HCT116 (cell line): Measurements from ENCODE around the gene DGKB. TPM values are rescaled to one million over a fixed set of nuclear protein-coding genes. Genes with fewer than 3 reads are reported as not detected.

Source experiments
- ATAC-seq: fragments of 200-7000 bp; cut with Tn5 transposase; 2 replicates; pipeline ENCODE4 v1.9.1; 2020; ENCODE audit warnings: mild to moderate bottlenecking, moderate library complexity
- BruUV-seq: library from RNA; stranded (reverse); fragments of 400-500 nt; replicated peaks from 2 replicates; lab custom pipeline; 2021; lab: Mats Ljungman, UMichigan
- CTCF ChIA-PET: fragments of 300-600 bp; sonication (Branson Sonifier 250); formaldehyde crosslinking; loops from one replicate; lab custom pipeline; 2021; ENCODE audit warnings: antibody characterized with exemption; lab: Charles Lee
- POLR2A ChIA-PET: fragments of 300-600, 350-600 bp; sonication (Branson Sonifier 250); formaldehyde crosslinking; loops from one replicate; lab custom pipeline; 2021; ENCODE audit warnings: antibody characterized with exemption; lab: Charles Lee
- RAD21 ChIA-PET, 2 experiments: fragments of 300-600 bp; sonication (Branson Sonifier 250); formaldehyde crosslinking; loops; one replicate each; lab custom pipeline; 2023; ENCODE audit warnings: low total read pairs in 2 of 2; ENCODE audit not compliant: uncharacterized antibody in 2 of 2, unreplicated experiment in 2 of 2, low non-redundant PET in 1 of 2; lab: Charles Lee
- DNase-seq: peaks from one replicate; pipeline ENCODE4 v3.0.0-alpha.2; 2010; ENCODE audit warnings: low read depth, low spot score
- H2AFZ ChIP-seq: fragments of 200-600 bp; shearing (Covaris generic), sonication (generic); 2 replicates; pipeline ENCODE4 v1.6.1; 2017; ENCODE audit warnings: low read depth, mixed run types, mixed read lengths, antibody characterized with exemption, low read length; ENCODE audit not compliant: poor library complexity, severe bottlenecking
- H3K27ac ChIP-seq: 2 replicates; pipeline ENCODE4 v1.5.1; 2012; ENCODE audit warnings: low read depth, low read length
- H3K27me3 ChIP-seq: fragments of 200-600 bp; sonication (generic); 2 replicates; pipeline ENCODE4 v1.6.1; 2016; ENCODE audit warnings: mixed run types, low read length, mixed read lengths; ENCODE audit not compliant: insufficient read depth
- H3K36me3 ChIP-seq, 2 experiments: fragments of 200-500 bp in 1 of 2; fragments of 200-600 bp in 1 of 2; sonication (Bioruptor generic) in 1 of 2; sonication (generic) in 1 of 2; 2 replicates each; pipeline versions ENCODE4 v1.5.1 to v1.6.1; 2014 to 2016; ENCODE audit warnings: low read length in 2 of 2, inconsistent platforms in 1 of 2, mixed read lengths in 1 of 2, mixed run types in 1 of 2; ENCODE audit not compliant: insufficient read depth in 2 of 2, control insufficient read depth in 1 of 2
- H3K4me1 ChIP-seq, 2 experiments: fragments of 200-600 bp in 1 of 2; sonication (generic) in 1 of 2; 2 replicates each; pipeline versions ENCODE4 v1.5.1 to v1.6.1; 2012 to 2017; ENCODE audit warnings: low read length in 2 of 2, inconsistent platforms in 1 of 2, mild to moderate bottlenecking in 1 of 2, mixed read lengths in 1 of 2, mixed run types in 1 of 2, moderate library complexity in 1 of 2; ENCODE audit not compliant: insufficient read depth in 2 of 2, control insufficient read depth in 1 of 2
- H3K4me2 ChIP-seq: fragments of 200-600 bp; sonication (generic); 2 replicates; pipeline ENCODE4 v1.6.1; 2017; ENCODE audit warnings: mixed run types, low read length, mixed read lengths
- H3K4me3 ChIP-seq, 2 experiments: fragments of 200-600 bp in 1 of 2; sonication (generic) in 1 of 2; replicated peaks in 1 of 2; 2 replicates each; pipeline ENCODE4 v1.5.1; 2011 to 2016; ENCODE audit warnings: low read length in 2 of 2, control low read depth in 1 of 2, low read depth in 1 of 2, mild to moderate bottlenecking in 1 of 2, mixed read lengths in 1 of 2, mixed run types in 1 of 2
- H3K79me2 ChIP-seq: fragments of 200-600 bp; sonication (generic); 2 replicates; pipeline ENCODE4 v1.6.1; 2017; ENCODE audit warnings: mild to moderate bottlenecking, mixed run types, low read length, moderate library complexity, mixed read lengths; ENCODE audit not compliant: insufficient read depth
- H3K9ac ChIP-seq: fragments of 200-600 bp; sonication (generic); 2 replicates; pipeline ENCODE4 v1.6.1; 2016; ENCODE audit warnings: low read length, mixed read lengths
- H3K9me2 ChIP-seq: fragments of 200-600 bp; sonication (generic), shearing (Covaris generic); 2 replicates; pipeline ENCODE4 v1.6.1; 2017; ENCODE audit warnings: mixed run types, mild to moderate bottlenecking, moderate library complexity; ENCODE audit not compliant: insufficient read depth
- H3K9me3 ChIP-seq, 2 experiments: fragments of 200-500 bp in 1 of 2; fragments of 200-600 bp in 1 of 2; sonication (Bioruptor generic) in 1 of 2; sonication (generic) in 1 of 2; 2 replicates each; pipeline ENCODE4 v1.6.1; 2014 to 2017; ENCODE audit warnings: low read length in 2 of 2, mixed read lengths in 2 of 2, inconsistent platforms in 1 of 2, low read depth in 1 of 2, mild to moderate bottlenecking in 1 of 2, mixed run types in 1 of 2, moderate library complexity in 1 of 2; ENCODE audit not compliant: control insufficient read depth in 1 of 2, insufficient read depth in 1 of 2
- H4K20me1 ChIP-seq: fragments of 200-600 bp; sonication (generic), shearing (Covaris generic); 2 replicates; pipeline ENCODE4 v1.6.1; 2017; ENCODE audit warnings: mixed run types, mild to moderate bottlenecking, moderate library complexity; ENCODE audit not compliant: insufficient read depth
- ATF3 ChIP-seq: IDR thresholded peaks from 2 replicates; pipeline ENCODE4 v1.6.1; 2012
- EZH2 ChIP-seq: fragments of 200-600 bp; sonication (generic); IDR thresholded peaks from 2 replicates; pipeline ENCODE4 v1.6.1; 2017; ENCODE audit warnings: antibody characterized with exemption, mixed run types
- FOSL1 ChIP-seq: IDR thresholded peaks from 2 replicates; pipeline ENCODE4 v1.6.1; 2012; ENCODE audit warnings: low read depth
- POLR2AphosphoS5 ChIP-seq: IDR thresholded peaks from 2 replicates; pipeline ENCODE4 v1.6.1; 2011; ENCODE audit warnings: mild to moderate bottlenecking, low read depth, low read length, moderate library complexity
- RAD21 ChIP-seq: IDR thresholded peaks from 2 replicates; pipeline ENCODE4 v1.6.1; 2012; ENCODE audit warnings: low read depth, mild to moderate bottlenecking
- REST ChIP-seq: IDR thresholded peaks from 2 replicates; pipeline ENCODE4 v1.6.1; 2012; ENCODE audit warnings: low read depth
- SRF ChIP-seq: IDR thresholded peaks from 2 replicates; pipeline ENCODE4 v1.6.1; 2012; ENCODE audit warnings: low read depth
- TCF7L2 ChIP-seq: IDR thresholded peaks from 2 replicates; pipeline ENCODE4 v1.7.0; 2011; ENCODE audit warnings: borderline replicate concordance, inconsistent platforms; ENCODE audit not compliant: insufficient read depth, insufficient read length; ENCODE audit errors: extremely low read depth
- ZNF274 ChIP-seq: fragments of 200-500 bp; sonication (Bioruptor generic); IDR thresholded peaks from 2 replicates; pipeline ENCODE4 v1.6.1; 2014; ENCODE audit warnings: mild to moderate bottlenecking, low read depth, low read length, inconsistent platforms
- intact Hi-C: fragments of 100-400 bp; cut with micrococcal nuclease; formaldehyde crosslinking; loops from 2 replicates; pipeline ENCODE4 v1.10.0; 2022
- total RNA-seq: library from RNA; stranded (reverse); gene quantifications from one replicate; pipeline ENCODE4 v1.2.1, GENCODE V29; 2021; ENCODE audit not compliant: unreplicated experiment
- TF ChIP-seq, protein P1 (sequence below): IDR thresholded peaks from 2 replicates; pipeline ENCODE4 v1.6.1; 2011; ENCODE audit warnings: mild to moderate bottlenecking, low read length, moderate library complexity; ENCODE audit not compliant: insufficient replicate concordance; ENCODE audit errors: extremely low read depth

DGKB gene
- total RNA-seq, 1 experiment from 2014 or later = 0.05 TPM

- Histone ChIP-seq H3K4me3 (no peak overlapping the region), H3K27me3 (no peaks in the 10 kb centered on the region), H3K4me2 (no peak overlapping the region), H3K9me3 (no peaks in the 10 kb centered on the region), H3K79me2 (no peaks in the 10 kb centered on the region), H4K20me1 (no peaks in the 10 kb centered on the region), H3K9me2 (no peaks in the 10 kb centered on the region), H3K9ac (no peak overlapping the region), H3K4me1 (no peaks in the 10 kb centered on the region), H3K27ac (no peak overlapping the region), H2AFZ (no peak overlapping the region), H3K36me3 (no peaks in the 10 kb centered on the region)
- ChIA-PET CTCF (no interaction called here), RAD21 (no interaction called here), POLR2A (no interaction called here)
- no TSS peak for BruUV-seq
- ATAC-seq (no peak), DNase-seq (no peak)
- intact Hi-C loops = no loop called here
- TF ChIP-seq SRF = no peak
- TF ChIP-seq ZNF274 = no peak
- TF ChIP-seq FOSL1 = no peak
- TF ChIP-seq, protein P1, sequence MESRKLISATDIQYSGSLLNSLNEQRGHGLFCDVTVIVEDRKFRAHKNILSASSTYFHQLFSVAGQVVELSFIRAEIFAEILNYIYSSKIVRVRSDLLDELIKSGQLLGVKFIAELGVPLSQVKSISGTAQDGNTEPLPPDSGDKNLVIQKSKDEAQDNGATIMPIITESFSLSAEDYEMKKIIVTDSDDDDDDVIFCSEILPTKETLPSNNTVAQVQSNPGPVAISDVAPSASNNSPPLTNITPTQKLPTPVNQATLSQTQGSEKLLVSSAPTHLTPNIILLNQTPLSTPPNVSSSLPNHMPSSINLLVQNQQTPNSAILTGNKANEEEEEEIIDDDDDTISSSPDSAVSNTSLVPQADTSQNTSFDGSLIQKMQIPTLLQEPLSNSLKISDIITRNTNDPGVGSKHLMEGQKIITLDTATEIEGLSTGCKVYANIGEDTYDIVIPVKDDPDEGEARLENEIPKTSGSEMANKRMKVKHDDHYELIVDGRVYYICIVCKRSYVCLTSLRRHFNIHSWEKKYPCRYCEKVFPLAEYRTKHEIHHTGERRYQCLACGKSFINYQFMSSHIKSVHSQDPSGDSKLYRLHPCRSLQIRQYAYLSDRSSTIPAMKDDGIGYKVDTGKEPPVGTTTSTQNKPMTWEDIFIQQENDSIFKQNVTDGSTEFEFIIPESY = no peak
- TF ChIP-seq POLR2AphosphoS5 = no peak
Observed at GRCh38 chr7:14207138-14207537, 695.4 kb downstream of the DGKB start.

- Histone ChIP-seq H3K9me2 (no peaks in the 10 kb centered on the region), H2AFZ (no peak overlapping the region), H3K27ac (no peak overlapping the region), H3K4me2 (no peak overlapping the region), H3K36me3 (no peaks in the 10 kb centered on the region), H3K4me3 (no peak overlapping the region), H3K79me2 (no peaks in the 10 kb centered on the region), H4K20me1 (no peaks in the 10 kb centered on the region), H3K9me3 (no peaks in the 10 kb centered on the region), H3K9ac (no peak overlapping the region), H3K4me1 (no peaks in the 10 kb centered on the region), H3K27me3 (no peaks in the 10 kb centered on the region)
- CTCF ChIA-PET = no interaction called here
- intact Hi-C loops = no loop called here
- no TSS peak for BruUV-seq
- RAD21 ChIA-PET = no interaction called here
- POLR2A ChIA-PET = no interaction called here
- DNase-seq (no peak), ATAC-seq (no peak)
- no peak for TF ChIP-seq REST
- TF ChIP-seq ATF3 = no peak
- no peak for TF ChIP-seq TCF7L2
- TF ChIP-seq EZH2 = no peak
- TF ChIP-seq RAD21 = no peak
Observed at GRCh38 chr7:14206121-14206520, 696.4 kb downstream of the DGKB start.
